Measurements from ENCODE around the gene ELP1.
A peak's percentile ranks its signal among the peaks of the same experiment; 100 is the strongest.

ELP1 gene

GRCh38 chr9:108865037-108865436, 68.9 kb downstream of the ELP1 start:
- DNase-seq (ENCODE audit: low read depth in 1 of 2, low spot score in 1 of 2), result no peak
- in situ Hi-C loops (cut with HindIII; ENCODE audit: low pct_unique_long_range_greater_than_20kb, low sequenced_read_pairs), result no loop called here
- no peak for TF ChIP-seq JUND (IDR thresholded peaks at IDR 0.05; ENCODE audit: low read depth)

GRCh38 chr9:108864446-108864845, 69.5 kb downstream of the ELP1 start:
- no peak for DNase-seq (ENCODE audit: low read depth in 1 of 2, low spot score in 1 of 2)
- no peak for TF ChIP-seq JUND (IDR thresholded peaks at IDR 0.05; ENCODE audit: low read depth)
- in situ Hi-C loops (cut with HindIII; ENCODE audit: low pct_unique_long_range_greater_than_20kb, low sequenced_read_pairs), result no loop called here

DNA sequence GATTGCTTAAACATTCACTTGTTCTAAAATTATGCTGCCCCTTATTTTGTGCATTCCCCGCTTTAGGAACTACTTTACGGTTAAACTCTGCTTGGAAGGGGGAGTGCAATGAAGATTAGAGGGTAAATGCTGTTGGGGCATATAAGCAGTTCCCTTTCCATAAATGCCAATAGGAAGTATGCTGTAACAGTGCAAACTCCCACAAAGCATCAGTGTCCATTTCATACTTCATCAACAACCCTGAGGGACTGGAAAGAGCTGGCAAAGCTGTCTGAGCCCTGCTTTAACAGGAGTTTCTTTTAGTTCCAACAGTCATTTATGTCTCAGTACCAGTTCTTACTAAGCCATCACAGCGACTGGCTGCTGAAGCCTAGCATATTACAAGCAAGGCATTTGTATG, 70.0 kb downstream of the ELP1 start:
- in situ Hi-C loops (cut with HindIII; ENCODE audit: low pct_unique_long_range_greater_than_20kb, low sequenced_read_pairs), result no loop called here

DNA sequence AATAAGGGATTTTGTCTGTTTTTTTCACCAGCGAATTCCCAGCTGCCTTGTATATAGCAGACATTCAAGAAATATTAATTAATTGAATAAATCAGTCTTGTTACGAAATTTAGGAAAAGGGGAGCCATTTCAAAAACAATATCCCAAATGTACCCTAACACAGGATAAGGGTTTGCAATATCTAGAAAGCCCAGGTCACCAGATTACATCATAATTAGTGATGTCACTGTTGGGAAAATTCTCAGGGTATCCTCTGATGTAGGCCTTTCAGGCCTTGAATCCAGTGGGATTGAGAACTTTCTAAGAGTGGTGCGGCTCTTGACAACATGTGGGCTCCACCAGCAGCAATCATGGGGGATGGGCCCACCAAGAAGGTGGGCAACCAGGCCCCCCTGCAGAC, 71.9 kb downstream of the ELP1 start, which contains the start of gene ACTL7A:
Gene ACTL7A (plus strand): TSS at position 270 of the 400 bp plus-strand sequence. CDS start 57 bp downstream, at position 327.
- no peak for TF ChIP-seq JUND (IDR thresholded peaks at IDR 0.05; ENCODE audit: low read depth)
- no peak for DNase-seq (ENCODE audit: low read depth in 1 of 2, low spot score in 1 of 2)
- in situ Hi-C loops (cut with HindIII; ENCODE audit: low pct_unique_long_range_greater_than_20kb, low sequenced_read_pairs), result no loop called here

More for the DNA sequence above, 70.0 kb downstream of the ELP1 start:
- no peak for TF ChIP-seq JUND (IDR thresholded peaks at IDR 0.05; ENCODE audit: low read depth)
- no peak for DNase-seq (ENCODE audit: low read depth in 1 of 2, low spot score in 1 of 2)

DNA sequence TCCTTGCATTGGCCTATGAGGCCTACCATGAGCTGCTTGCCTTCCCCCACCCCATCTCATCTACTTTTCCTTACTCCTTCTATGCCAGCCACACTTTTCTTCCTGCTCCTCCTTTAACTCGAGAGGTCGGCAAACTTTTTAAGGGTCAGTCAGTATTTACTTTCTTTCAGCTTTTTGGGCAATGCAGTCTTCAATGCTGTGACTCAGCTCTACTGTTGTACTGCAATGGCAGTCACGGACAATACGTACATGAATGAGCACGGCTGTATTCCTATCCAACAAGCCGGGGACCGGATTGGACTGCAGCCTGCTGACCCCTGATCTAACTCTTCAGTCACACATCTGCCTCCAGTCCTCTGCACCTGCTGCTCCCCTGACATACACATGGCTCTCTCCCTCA, 72.5 kb downstream of the ELP1 start:
- in situ Hi-C loops (cut with HindIII; ENCODE audit: low pct_unique_long_range_greater_than_20kb, low sequenced_read_pairs), result no loop called here
- no peak for TF ChIP-seq JUND (IDR thresholded peaks at IDR 0.05; ENCODE audit: low read depth)
- DNase-seq (ENCODE audit: low read depth in 1 of 2, low spot score in 1 of 2), result no peak

DNA sequence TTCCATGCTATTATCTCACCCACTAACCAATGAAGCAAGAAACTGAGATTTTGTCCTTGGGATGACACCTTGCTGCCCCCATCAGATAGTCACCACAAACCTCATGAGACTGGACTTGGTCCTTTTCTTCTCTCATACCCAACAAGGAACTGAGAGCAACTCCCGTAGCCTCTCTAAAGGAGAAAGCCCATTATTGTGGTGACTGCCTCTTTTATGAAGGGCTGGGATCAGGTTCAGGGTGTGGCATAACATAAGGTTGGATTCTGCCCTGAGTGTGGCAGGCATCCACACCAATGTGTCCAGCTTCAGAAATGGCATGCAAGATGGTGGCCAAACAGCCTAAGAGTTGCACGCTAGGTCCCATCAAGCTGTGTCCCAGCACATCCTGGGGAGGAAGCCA, 73.2 kb downstream of the ELP1 start:
- in situ Hi-C loops (cut with HindIII; ENCODE audit: low pct_unique_long_range_greater_than_20kb, low sequenced_read_pairs), result no loop called here
- no peak for DNase-seq (ENCODE audit: low read depth in 1 of 2, low spot score in 1 of 2)
- no peak for TF ChIP-seq JUND (IDR thresholded peaks at IDR 0.05; ENCODE audit: low read depth)

GRCh38 chr9:108860354-108860753, 73.6 kb downstream of the ELP1 start:
- DNase-seq (ENCODE audit: low read depth in 1 of 2, low spot score in 1 of 2), result no peak
- no peak for TF ChIP-seq JUND (IDR thresholded peaks at IDR 0.05; ENCODE audit: low read depth)
- in situ Hi-C loops (cut with HindIII; ENCODE audit: low pct_unique_long_range_greater_than_20kb, low sequenced_read_pairs), result no loop called here

- no peak for TF ChIP-seq JUND (IDR thresholded peaks at IDR 0.05; ENCODE audit: low read depth)
- no peak for DNase-seq (ENCODE audit: low read depth in 1 of 2, low spot score in 1 of 2)
- in situ Hi-C loops (cut with HindIII; ENCODE audit: low pct_unique_long_range_greater_than_20kb, low sequenced_read_pairs), result no loop called here
Observed at GRCh38 chr9:108859459-108860114, 74.3 kb downstream of the ELP1 start.

- in situ Hi-C loops (cut with HindIII; ENCODE audit: low pct_unique_long_range_greater_than_20kb, low sequenced_read_pairs), result no loop called here
- DNase-seq (ENCODE audit: low read depth in 1 of 2, low spot score in 1 of 2), result no peak
- TF ChIP-seq JUND (IDR thresholded peaks at IDR 0.05; ENCODE audit: low read depth), result no peak
Observed at GRCh38 chr9:108857572-108857971, 76.4 kb downstream of the ELP1 start.

- DNase-seq (ENCODE audit: low read depth in 1 of 2, low spot score in 1 of 2), result no peak
- in situ Hi-C loops (cut with HindIII; ENCODE audit: low pct_unique_long_range_greater_than_20kb, low sequenced_read_pairs), result no loop called here
- TF ChIP-seq JUND (IDR thresholded peaks at IDR 0.05; ENCODE audit: low read depth), result no peak
Observed at GRCh38 chr9:108855888-108856287, 78.0 kb downstream of the ELP1 start, which contains the start of gene ACTL7B. Gene ACTL7B, minus strand, starts transcription at chr9:108855986. Its CDS starts 56 bp downstream, at chr9:108855930.

DNA sequence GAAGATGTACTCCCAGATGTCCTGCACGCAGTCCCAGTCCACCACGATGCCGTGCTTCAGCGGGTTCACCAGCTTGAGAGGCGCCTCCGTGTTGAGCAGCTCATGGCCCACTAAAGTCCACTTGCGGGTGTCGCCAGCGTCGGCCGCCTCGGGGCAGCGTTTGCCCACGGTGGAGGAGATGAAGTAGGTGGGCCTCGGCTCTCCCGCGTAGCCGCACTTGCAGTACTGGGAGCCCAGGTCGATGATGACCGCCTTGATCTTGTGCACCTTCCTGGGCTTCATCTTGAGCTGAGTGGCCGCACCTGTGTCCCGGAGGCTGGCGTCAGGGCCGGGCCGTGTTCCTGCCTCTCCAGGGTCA, 78.4 kb downstream of the ELP1 start:
- TF ChIP-seq JUND (IDR thresholded peaks at IDR 0.05; ENCODE audit: low read depth), result no peak
- in situ Hi-C loops (cut with HindIII; ENCODE audit: low pct_unique_long_range_greater_than_20kb, low sequenced_read_pairs), result no loop called here
- no peak for DNase-seq (ENCODE audit: low read depth in 1 of 2, low spot score in 1 of 2)

DNA sequence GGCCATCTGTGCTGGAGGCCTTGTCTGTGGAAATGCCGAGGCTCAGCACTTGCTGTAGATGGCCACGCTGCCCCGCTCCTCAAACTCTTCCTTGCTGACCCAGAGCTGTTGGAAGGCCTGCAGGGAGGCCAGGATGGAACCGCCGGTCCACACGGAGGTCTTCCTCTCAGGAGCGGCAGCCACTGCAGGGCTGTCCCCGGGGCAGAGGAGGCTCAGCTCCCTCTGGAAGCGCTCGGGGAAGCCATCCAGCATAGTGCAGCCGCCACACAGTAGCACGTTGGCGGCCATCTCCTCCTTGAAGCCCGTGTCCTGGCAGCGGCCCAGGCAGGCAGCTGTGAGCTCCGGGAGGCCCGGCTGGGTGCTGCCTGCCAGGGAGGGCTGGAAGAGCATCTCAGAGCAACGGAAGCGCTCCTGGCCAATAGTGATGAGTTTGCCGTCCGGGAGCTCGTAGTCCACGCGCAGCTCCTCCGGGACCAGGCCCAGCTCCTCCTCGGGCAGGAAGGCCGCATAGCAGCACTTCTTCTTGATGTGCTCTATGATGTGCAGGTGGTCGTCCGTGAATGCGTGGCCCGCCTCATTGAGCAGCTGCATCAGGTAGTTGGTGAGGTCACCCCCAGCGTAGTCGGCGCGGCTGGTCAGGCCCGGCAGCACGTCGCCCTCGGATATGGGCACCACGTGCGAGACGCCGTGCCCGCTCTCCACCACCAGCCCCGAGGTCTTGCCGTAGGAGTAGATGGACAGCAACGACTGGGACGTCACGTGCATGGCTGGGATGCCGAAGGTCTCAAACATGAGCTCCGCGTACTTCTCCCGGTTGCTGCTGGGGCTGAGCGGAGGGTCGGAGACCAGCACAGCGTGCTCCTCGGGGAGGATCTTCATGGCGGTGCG, 79.0 kb downstream of the ELP1 start:
- no peak for DNase-seq (ENCODE audit: low read depth in 1 of 2, low spot score in 1 of 2)
- in situ Hi-C loops (cut with HindIII; ENCODE audit: low pct_unique_long_range_greater_than_20kb, low sequenced_read_pairs), result no loop called here
- TF ChIP-seq JUND (IDR thresholded peaks at IDR 0.05; ENCODE audit: low read depth), result no peak

GRCh38 chr9:108854094-108854493, 79.8 kb downstream of the ELP1 start:
- in situ Hi-C loops (cut with HindIII; ENCODE audit: low pct_unique_long_range_greater_than_20kb, low sequenced_read_pairs), result no loop called here
- no peak for TF ChIP-seq JUND (IDR thresholded peaks at IDR 0.05; ENCODE audit: low read depth)
- peak in 1 of 2 experiments; percentile 30 for DNase-seq (ENCODE audit: low read depth in 1 of 2, low spot score in 1 of 2)

Measured in T47D (cell line).